Lower leg skin (tissue), 3 donors: ENCODE results near the gene HIP1R.

ENCODE experiments used
- CTCF ChIP-seq, 3 donors: fragments of 450-650 bp; IDR thresholded peaks; one replicate each; pipeline ENCODE4 v1.5.1; 2016; ENCODE audit warnings: antibody characterized with exemption in 3 of 3, mild to moderate bottlenecking in 3 of 3, moderate library complexity in 2 of 3
- POLR2A ChIP-seq, 2 donors: fragments of 450-650 bp; IDR thresholded peaks; one replicate each; pipeline ENCODE4 v1.6.1; 2016 to 2017; ENCODE audit warnings: antibody characterized with exemption in 2 of 2, mild to moderate bottlenecking in 1 of 2, moderate library complexity in 1 of 2

- TF ChIP-seq CTCF (IDR thresholded peaks at IDR 0.05) (no peak), POLR2A (IDR thresholded peaks at IDR 0.05) (no peak)
Measured at GRCh38 chr12:122850695-122851350, 15.6 kb downstream of the HIP1R start.
